HFF-Myc (cell line): ENCODE results near the gene EEFSEC.

Experiments
- DNase-seq: peaks from one replicate; pipeline ENCODE4 v3.0.0-alpha.2; 2011; ENCODE audit warnings: low read depth; ENCODE audit errors: extremely low read depth
- H3K4me3 ChIP-seq: replicated peaks from 2 replicates; pipeline ENCODE4 v1.5.1; 2011; ENCODE audit warnings: low read depth, mild to moderate bottlenecking, control low read depth, low read length
- CTCF ChIP-seq: IDR thresholded peaks from 2 replicates; pipeline ENCODE4 v1.5.1; 2012; ENCODE audit warnings: mild to moderate bottlenecking, low read depth, low read length, control low read depth; ENCODE audit errors: missing control alignments

EEFSEC gene

GRCh38 chr3:128285042-128285966 is 132.0 kb downstream of the EEFSEC start:
- no peak for DNase-seq
- TF ChIP-seq CTCF: no peak
- H3K4me3 ChIP-seq: no peak overlapping the region

- no peak overlapping the region for H3K4me3 ChIP-seq
- no peak for TF ChIP-seq CTCF
- DNase-seq: no peak
Measured at GRCh38 chr3:128285967-128286321, 132.7 kb downstream of the EEFSEC start.

- TF ChIP-seq CTCF: no peak
- H3K4me3 ChIP-seq: no peak overlapping the region
- no peak for DNase-seq
Measured at GRCh38 chr3:128286691-128287090, 133.4 kb downstream of the EEFSEC start.

GRCh38 chr3:128287216-128287615 is 133.9 kb downstream of the EEFSEC start:
- no peak for DNase-seq
- no peak overlapping the region for H3K4me3 ChIP-seq
- no peak for TF ChIP-seq CTCF

GRCh38 chr3:128289534-128289933 is 136.3 kb downstream of the EEFSEC start:
- no peak for TF ChIP-seq CTCF
- DNase-seq: no peak
- no peak overlapping the region for H3K4me3 ChIP-seq

GRCh38 chr3:128290484-128290883 is 137.2 kb downstream of the EEFSEC start:
- no peak for TF ChIP-seq CTCF
- H3K4me3 ChIP-seq: no peak overlapping the region
- DNase-seq: no peak
